Right ventricle myocardium inferior (tissue), 1 donor: Measurements from ENCODE around the gene ARMC9. TPM values are rescaled to one million over a fixed set of nuclear protein-coding genes. Genes with fewer than 3 reads are reported as not detected.
"Not testable (repeated sequence)": the region's sequence is repeated elsewhere in the genome, so short reads cannot be mapped to it uniquely, and the experiment has no call there.

Experiments used
- ATAC-seq: fragments of 200-7000 bp; cut with Tn5 transposase; one replicate; pipeline ENCODE4 v1.9.1; 2020; ENCODE audit warnings: mild to moderate bottlenecking, moderate library complexity
- DNase-seq: peaks from one replicate; pipeline ENCODE4 v3.0.0; 2021; ENCODE audit errors: missing footprints
- intact Hi-C: fragments of 100-400 bp; cut with DNase I; formaldehyde crosslinking; loops from one replicate; pipeline ENCODE4 v1.11.0; 2022
- microRNA-seq: library from miRNA; unstranded; fragments of <30 nt; microRNA quantifications from one replicate; pipeline ENCODE4 v1.2.0, GENCODE V29; 2020
- total RNA-seq: library from RNA; stranded (reverse); fragmentation: NEBNext Ultra II Directional; extraction: Animal tissue kit (Norgen Biotek cat#: 25700); gene quantifications from one replicate; pipeline ENCODE4 v1.2.1, GENCODE V29; 2021
- donor health status: DM: no; HTN: yes; CAD: no; lungs with severe emphysema.

ARMC9 gene
- total RNA-seq, 1 donor from 2014 or later: 1.7 TPM

GRCh38 chr2:231408304-231408703 is 209.9 kb downstream of the ARMC9 start:
- intact Hi-C loops, ATAC-seq, DNase-seq: not testable (repeated sequence)

- intact Hi-C loops: loop anchor here (5.0 to 10.0 kb wide), 2 partner anchors 162 to 305 kb away; no protein-coding TSS in a partner anchor
- no peak for DNase-seq
Measured at GRCh38 chr2:231409776-231410175, 211.3 kb downstream of the ARMC9 start.

GRCh38 chr2:231410293-231411004 is 212.0 kb downstream of the ARMC9 start:
- no peak for ATAC-seq
- intact Hi-C loops: loop anchor here (5.0 to 10.0 kb wide), 2 partner anchors 163 to 306 kb away; no protein-coding TSS in a partner anchor
- no peak for DNase-seq

More at GRCh38 chr2:231409776-231410175, 211.3 kb downstream of the ARMC9 start:
- no peak for ATAC-seq

DNA sequence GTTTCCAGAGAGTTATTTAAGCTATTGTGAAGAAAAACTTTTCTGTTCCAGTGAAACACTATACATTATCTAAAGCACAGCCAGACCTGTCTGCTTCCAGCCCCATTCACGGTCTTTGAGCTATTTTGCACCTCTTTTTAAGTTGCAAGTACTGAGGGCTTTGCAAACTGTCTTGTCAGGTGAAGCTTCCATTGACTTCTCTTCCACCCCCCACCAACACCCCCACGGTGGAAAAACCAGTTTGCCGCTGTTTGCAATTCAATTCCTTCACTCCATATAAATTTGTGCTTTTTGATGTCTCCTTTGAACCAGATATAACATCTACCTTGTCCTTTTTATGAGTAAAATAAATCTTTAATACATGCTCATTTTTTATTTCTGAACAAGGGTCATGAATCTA is 212.8 kb downstream of the ARMC9 start:
- ATAC-seq (no peak), DNase-seq (no peak)
- intact Hi-C loops: loop anchor here (5.0 to 10.0 kb wide), 2 partner anchors 164 to 306 kb away; no protein-coding TSS in a partner anchor

DNA sequence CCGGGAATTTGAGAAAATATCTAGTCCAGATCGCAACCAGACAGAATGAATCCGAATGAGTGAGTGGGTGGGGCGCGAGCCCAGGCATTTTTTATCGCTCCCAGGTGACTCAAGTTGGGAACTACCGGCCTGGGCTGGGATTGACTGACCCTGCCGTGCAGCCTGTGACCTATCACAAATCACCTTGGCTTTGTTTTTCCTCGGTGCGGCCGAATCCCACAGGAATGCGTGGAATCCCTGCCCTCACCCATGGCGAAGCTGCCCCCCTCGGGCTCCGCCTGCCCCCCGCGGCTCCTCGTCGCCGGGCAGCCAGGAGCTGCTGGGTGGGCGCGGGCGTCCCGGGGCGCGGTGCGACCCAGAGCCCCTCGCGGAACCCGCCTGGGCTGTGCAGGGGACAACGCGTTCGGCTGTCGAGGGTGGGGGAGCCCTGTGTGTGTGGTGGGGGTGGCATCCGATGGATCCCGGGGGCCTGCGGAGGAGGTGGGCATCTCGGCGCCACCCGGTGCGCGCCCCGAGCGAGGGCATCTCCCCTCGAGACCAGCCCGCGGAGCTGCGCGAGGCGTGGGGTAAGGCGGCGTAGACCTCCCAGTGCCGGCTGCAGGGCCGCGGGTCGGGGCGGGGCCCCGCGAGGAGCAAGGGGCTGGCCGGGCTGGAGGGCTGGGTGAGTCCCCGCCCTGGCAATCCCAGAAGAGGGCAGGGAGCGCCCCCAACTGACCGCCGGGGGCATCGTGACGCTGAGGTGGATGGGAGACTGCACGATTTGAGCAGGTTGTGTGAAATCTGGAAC is 213.6 kb downstream of the ARMC9 start:
- ATAC-seq: peak; percentile 98
- DNase-seq: peak; percentile 85
- intact Hi-C loops: loop anchor here (1.0 to 10.0 kb wide), 3 partner anchors 165 to 307 kb away; no protein-coding TSS in a partner anchor

GRCh38 chr2:231412618-231412963 is 214.2 kb downstream of the ARMC9 start:
- DNase-seq (no peak), ATAC-seq (no peak)
- intact Hi-C loops: loop anchor here (1.0 to 10.0 kb wide), 3 partner anchors 165 to 308 kb away; no protein-coding TSS in a partner anchor

DNA sequence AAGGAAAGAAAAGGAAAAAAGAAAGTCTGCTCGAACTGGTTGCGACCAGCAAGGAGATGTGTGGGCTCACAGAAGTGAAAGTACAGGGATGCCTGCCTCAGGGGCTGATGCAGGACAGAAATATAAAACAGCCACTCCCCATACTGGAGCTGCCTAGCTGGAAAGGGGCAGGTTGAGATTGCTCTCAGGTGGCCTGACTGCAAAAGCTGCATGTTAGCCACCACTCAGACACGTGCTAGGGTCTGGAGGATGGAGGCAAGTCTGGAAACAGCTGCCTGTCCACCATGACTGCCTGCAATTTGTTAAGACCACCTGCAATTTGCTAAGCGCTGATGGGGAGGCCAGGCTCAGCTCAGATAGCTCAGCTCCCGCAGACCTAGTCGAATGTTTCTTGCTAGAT is 215.0 kb downstream of the ARMC9 start:
- ATAC-seq (no peak), DNase-seq (no peak)
- intact Hi-C loops: loop anchor here (5.0 to 10.0 kb wide), 2 partner anchors 166 to 309 kb away; no protein-coding TSS in a partner anchor

DNA sequence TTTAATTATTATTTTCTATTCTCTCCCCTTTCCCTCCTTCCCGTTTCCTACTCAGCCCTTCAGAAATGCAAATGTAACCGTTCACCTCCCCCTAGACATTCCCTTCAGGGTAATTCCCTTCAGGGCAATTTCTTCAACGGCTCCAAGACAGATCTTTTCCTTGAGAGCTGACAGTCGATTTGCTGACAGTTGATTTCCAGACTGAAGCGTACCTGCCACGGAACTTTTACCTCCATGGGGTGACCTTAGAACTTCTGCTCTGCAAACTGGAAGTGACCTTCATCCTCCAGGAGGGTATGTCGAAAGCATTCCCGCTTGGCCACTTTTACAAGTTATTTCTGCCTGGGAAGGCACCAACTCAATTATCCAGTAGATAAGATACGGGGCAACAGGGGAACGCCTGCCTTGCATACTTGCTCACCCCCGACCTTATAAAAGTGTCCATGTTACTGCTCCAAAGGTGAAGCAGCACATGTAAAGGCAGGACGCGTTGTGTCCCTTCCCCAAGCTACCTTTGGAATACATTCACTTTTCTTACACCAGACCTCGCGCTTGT is 215.6 kb downstream of the ARMC9 start:
- intact Hi-C loops: loop anchor here (5.0 to 10.0 kb wide), 2 partner anchors 167 to 309 kb away; no protein-coding TSS in a partner anchor
- DNase-seq (no peak), ATAC-seq (no peak)

- no peak for ATAC-seq
- no peak for DNase-seq
- intact Hi-C loops: loop anchor here (10.0 kb wide), 1 partner anchor 310 kb away; no protein-coding TSS in a partner anchor
Measured at GRCh38 chr2:231415029-231415428, 216.6 kb downstream of the ARMC9 start.

DNA sequence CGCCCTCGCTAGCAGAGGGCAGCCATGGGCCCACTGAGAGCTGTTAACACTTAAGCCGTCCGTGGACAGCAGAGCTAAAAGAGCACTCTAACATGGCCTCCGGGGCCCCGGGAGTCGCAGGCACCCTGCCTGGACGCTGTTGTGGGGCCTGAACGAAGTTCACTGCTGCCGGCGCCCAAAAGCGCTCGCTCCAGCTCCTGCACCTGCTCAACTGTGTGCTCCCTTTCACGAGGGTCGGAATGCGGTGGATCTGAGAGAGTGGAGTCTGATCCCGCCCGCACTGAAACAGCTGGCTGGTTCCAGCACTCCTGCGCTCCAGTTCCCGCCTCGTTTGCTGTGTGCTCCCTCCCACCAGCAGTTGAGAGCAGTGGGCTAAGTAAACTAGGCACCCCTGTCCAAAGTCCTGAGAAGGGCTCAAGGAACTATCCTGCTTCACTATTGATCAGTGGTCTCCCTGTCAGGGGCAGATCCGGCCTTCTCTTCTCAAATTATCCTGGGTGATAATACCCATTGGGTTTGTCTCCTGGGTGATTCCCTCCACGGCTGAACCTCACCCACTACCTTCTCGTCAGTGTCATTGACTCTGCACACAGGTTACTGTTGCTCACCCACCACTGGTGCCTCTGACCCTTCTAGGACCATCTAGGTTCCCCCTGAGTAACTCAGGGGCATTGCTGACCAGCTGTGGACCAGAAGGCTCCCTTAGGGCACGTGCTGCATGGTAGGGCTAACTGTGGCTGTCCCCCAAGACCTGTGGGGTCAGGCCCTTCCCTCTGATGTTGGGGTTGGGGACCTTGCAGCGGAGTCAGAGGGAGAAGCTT is 220.6 kb downstream of the ARMC9 start:
- DNase-seq (no peak), ATAC-seq (no peak)
- intact Hi-C loops: loop anchor here (10.0 kb wide), 1 partner anchor 314 kb away; no protein-coding TSS in a partner anchor

GRCh38 chr2:231421051-231421580 is 222.7 kb downstream of the ARMC9 start:
- ATAC-seq: no peak
- intact Hi-C loops: no loop called here
- DNase-seq: no peak

DNA sequence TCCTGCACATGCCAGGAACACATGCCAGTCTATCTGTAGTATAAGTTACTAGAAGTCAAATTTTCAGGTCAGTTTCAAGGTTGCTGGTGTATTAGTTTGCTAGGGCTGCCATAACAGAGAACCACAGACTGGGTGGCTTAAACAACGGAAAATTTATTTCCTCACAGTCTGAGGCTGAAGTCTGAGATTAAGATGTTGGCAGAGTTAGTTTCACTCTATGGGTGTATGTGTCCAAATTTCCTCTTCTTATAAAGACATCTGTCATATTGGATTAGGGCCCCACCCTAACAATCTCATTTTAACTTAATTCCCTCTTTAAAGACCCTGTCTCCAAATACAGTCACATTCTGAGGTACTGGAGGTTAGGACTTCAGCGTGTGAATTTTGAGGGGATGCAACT is 223.6 kb downstream of the ARMC9 start:
- no peak for DNase-seq
- no peak for ATAC-seq
- intact Hi-C loops: no loop called here

DNA sequence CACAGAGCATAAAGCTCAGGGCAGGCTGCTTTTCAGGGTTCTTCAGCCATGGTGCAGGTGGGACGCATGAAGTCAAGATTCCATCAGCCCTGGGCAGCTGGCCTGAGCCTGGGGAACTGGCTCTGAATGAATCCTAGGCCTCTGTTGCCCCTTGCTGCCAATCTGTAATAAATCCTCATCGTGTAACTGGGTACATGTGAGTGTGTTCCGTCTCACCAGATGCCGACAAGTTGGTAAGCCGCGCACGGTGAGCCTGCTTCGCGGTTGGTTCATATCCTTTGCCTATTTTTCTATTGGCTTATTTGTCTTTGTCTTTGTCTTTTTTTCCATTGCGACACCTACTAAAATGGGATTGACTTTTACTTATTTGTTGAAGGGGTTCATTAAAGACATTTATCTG is 224.7 kb downstream of the ARMC9 start:
- no peak for ATAC-seq
- DNase-seq: no peak
- intact Hi-C loops: no loop called here

Small RNAs within 50 kb of the gene (microRNA-seq; reads per million reads assigned to microRNA genes)
- gene MIR4777: not detected

Other genes starting within 250 kb of the ARMC9 start
- gene SPATA3, start 202.5 kb upstream of the ARMC9 start, total RNA-seq: not detected
- gene C2orf72, start 161.1 kb upstream of the ARMC9 start, total RNA-seq: 0.16 TPM
- 86.3 TPM for gene PSMD1, start 141.8 kb upstream of the ARMC9 start, total RNA-seq
- gene HTR2B, start 73.6 kb upstream of the ARMC9 start, total RNA-seq: not detected
- gene B3GNT7, start 197.1 kb downstream of the ARMC9 start, total RNA-seq: 9.1 TPM